Stimulated activated CD8-positive, alpha-beta memory T cell treated with anti-CD3 and anti-CD28 coated beads, Interleukin-7, amount 100 ng/mL, for 4 hours (primary cell): ENCODE results near the gene HSD17B10.
"Not testable (repeated sequence)": the region's sequence is repeated elsewhere in the genome, so short reads cannot be mapped to it uniquely, and the experiment has no call there.

Experiments
- DNase-seq, 2 donors: peaks; one replicate each; pipeline ENCODE4 v3.0.0-alpha.2; 2020; ENCODE audit warnings: low read depth in 2 of 2

The HSD17B10 gene

DNA sequence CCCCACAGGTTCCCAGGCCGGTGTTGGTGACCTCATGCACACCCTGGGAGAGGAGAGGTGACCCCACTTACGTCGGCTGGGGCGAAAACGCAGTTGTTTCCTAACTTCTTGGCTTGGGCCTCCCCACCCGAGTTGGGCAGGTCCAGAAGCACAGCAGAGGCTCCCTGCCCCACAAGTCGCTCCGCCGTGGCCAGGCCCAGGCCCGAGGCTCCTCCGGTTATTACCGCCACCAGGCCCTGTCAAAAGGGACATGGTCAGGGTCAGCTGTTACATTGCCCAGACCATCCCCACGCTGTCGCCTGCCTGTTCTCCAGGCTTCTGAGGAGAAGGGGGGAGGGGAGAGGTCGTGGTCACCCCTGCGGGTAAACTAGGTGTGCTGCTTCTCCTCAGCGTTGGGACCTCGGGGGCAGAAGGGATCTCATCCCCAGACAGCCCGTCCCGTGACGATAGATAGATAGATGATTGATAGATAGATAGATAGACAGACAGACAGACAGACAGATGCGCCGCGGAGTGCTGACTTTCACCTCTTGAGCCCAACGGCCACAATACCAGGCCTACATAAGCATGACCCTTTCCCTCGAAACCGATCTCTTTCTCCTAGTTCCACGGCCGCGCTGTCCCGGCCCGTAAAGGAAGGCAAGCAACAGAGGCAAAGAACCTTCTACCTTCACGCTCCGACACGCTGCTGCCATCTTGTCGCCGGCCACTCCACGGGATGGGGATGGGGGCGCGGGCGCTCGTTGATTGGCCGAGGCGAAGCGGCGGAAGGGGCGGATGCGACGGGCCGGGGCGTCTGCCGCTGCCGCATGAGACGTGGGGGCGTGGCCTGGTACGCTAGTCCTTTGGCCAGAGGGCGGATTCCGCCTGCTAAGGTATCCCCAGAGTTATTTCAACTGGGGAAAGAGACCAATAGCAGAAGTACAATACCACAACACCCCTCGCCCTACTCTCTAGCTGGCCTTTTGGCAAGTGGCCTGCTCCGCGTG lies at the start of gene HSD17B10:
TSS of gene HSD17B10 (minus strand) at position 720 of the 989 bp plus-strand sequence. CDS start at position 695, 25 bp downstream.
- peak; percentile 66 to 84 for DNase-seq

DNA sequence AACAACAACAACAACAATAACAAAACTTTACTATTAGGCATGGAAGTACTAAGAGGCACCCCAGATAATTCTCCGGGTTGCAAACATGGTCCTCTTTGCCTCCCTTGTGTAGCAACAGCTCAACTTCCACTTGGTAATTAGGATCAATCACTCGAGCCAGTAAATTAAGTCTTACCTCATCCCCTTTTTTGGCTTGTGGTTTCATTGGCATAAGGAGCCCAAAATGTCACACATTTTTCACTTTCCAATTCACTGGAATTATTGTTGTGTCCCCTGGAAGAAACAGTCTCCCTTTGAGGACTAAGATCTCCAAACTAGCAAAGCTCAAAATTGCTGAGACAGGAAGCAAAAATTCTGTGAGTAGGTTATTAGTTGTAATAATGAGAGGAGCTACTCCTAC lies 49.2 kb upstream of the HSD17B10 start:
- no peak for DNase-seq

DNA sequence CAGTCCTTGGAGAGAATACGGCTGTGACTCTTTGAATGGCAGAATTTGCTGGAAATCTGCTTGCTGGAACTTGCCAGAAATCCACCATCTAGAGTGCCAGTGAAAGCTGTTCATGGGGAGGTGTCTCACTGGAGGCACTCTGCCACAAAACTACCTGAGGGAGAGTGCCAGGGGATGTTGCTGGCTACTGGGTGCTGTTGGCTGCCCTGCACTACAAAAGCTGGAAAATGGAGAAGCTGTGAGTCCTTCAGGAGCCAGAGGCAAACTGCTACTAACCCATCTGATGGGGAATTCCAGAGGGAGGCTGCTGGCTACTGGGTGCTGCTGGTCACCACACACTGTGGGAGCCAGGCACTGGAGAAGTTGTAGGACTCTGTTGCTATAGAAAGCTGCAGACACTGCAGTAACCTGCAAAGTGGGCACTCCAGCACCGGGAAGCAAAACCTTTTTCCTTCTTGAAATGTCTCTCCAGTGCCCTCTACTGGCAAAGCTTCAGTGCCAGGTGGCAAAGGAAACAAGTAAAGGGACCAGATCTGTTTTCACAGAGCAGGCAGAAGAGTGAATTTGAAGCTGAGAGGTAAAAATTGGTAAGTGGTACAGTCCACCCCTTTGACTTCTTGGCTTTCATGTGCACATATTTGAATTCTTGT lies 47.8 kb upstream of the HSD17B10 start:
- peak; percentile 16 to 27 for DNase-seq

DNA sequence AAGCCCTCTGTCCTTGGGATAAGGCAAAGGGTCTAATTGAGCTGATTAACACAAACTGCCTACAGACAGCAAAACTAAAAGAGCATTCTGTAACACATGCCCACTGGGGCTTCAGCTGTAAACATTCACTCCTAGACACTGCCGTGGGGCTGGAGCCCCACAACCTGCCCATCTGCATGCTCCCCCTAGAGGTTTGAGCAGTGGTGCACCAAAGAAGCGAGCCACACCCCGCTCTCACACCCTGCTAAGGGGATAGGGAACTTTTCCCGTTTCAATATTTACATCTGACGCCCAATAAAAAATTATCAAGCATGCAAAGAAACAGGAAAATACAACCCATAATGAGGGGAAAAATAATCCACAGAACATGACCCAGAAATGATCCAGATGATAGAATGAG lies 46.9 kb upstream of the HSD17B10 start:
- no peak for DNase-seq

DNA sequence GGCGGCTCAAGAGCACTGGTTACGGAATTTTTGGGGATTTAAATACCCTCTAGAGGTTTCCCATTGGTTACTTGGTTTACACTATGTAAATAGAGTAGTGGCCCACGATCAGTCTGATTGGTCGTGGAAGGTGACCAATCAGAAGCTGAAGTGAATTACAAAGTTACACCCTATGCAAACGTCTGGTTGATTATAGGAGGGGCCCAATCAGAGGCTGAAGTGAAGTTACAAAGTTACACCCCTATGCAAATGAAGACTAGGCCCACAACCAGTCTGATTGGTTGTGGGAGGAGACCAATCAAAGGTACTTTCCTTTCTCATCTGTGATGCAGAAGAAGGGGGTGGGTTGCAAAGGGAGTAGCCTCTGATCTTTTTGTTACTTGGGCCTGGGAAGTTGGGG lies 45.1 kb upstream of the HSD17B10 start:
- no peak for DNase-seq

DNA sequence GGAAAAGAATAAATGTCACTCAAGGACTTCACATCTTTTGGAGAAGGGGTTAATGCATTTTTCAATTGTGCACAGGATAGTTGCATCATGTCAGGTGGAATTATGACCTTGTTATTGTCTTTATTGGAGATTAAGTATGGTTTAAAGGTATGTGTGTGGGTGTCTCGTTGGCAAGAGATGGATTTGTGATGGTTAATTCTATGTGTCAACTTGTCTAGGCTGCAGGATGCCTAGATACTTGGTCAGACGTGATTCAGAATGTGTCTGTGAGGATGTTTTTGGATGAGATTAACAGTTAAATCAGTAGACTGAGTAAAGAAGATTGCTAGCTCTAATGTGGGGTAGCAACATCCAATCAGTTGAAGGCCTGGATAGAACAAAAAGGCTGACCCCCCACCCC lies 42.2 kb upstream of the HSD17B10 start:
- DNase-seq = no peak

DNA sequence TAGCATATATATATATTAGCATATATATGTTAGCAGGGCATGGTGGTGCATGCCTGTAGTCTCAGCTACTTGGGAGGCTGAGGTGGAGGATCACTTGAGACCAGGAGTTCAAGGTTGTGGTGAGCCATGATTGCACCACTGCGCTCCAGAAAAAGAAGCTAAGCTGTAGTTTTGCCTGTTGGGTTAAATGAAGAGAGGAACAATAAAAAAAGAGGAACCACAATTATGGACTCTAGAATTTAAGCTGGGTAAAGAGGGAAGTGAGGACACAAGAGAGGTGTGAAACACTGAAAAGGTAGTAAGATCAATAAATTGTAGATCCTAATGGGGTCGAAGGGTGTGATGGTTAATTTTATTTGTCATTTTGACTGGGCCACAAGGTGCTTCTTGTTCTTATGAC lies 40.5 kb upstream of the HSD17B10 start:
- no peak for DNase-seq

DNA sequence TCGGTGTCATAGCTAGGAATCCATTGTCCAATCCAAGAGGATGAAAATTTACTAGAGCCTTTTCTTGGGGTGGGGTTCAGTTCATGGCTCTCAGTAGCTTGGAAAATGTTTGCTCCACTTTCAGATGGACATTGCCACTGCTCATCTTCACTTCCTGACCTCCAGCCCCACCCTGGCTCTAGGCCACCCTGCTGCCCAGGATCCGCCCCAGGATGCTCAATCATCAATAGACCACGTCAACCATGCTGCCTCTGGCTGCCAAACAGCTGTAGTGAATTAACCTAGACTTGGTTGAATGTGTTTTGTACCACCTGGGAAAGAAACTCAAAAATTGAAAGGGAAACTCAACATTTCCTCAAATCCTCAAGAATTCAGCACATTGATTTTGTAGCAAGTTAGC lies 37.2 kb upstream of the HSD17B10 start:
- DNase-seq = no peak

DNA sequence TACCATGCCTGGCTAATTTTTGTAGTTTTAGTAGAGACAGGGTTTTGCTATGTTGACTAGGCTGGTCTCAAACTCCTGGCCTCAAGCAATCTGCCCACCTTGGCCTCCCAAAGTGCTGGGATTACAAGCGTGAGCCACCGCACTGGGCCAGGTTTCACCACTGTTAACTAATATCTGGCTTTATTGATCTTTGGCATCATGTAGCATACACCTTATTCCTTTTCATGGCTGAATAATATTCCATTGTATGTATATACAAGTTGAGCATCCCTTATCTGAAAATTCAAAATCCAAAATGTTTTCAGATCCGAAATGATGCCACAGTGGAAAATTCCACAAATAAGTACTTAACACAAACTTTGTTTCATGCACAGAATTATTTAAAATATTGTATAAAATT lies 34.5 kb upstream of the HSD17B10 start:
- DNase-seq = not testable (repeated sequence)

DNA sequence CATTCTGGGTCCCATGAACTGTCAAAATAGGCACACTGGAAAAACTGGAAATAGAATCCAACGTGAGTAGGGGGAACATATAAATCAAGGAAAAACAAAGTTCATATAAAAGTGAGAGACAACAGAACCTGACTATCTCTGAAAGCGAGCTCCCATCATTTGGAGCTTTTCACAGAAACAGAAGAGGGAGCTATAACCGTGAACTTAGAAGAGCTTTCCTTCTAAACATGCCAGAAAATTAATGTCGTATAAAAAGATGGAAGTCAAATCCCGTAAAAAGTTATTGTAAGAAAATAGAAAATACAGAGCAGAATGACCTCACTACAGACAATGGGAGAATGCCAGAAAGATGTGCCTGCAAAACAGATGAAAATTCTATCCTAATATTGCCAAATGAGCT lies 23.9 kb upstream of the HSD17B10 start:
- no peak for DNase-seq

DNA sequence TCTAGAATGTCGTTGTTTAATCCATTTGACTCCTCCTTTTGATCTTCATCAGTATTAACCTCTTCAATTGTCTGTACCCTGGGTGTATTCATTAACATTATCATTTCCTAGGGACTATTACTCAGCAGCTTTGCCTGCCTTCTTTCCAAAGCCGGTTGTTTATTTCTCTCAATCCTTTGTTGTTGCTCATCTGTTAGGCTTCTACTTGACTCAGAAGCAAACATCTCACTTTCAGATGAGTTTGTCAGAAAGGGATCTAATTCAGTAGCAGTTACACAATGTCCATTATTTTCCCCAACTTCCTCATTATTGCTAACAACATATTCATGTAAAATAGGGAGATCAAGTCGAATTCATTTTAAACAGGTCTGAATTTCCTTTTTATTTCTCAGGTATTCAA lies 22.1 kb upstream of the HSD17B10 start:
- DNase-seq = no peak

DNA sequence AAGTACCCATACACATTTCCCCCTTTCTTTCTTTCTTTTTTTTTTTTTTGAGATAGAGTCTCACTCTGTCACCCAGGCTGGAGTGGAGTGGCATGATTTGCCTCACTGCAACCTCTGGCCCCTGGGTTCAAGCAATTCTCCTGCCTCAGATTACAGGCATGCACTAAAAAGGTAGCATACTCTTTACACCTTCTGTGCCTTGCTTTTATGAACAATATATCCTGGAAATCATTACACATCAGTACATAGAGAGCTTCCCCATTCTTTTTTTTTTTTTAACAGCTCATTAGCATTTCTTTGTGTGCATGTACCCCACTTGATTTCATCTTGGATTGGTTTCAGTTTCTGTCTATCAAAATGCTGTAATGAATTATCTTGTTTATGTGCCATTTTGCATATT lies 18.6 kb upstream of the HSD17B10 start:
- DNase-seq = no peak

DNA sequence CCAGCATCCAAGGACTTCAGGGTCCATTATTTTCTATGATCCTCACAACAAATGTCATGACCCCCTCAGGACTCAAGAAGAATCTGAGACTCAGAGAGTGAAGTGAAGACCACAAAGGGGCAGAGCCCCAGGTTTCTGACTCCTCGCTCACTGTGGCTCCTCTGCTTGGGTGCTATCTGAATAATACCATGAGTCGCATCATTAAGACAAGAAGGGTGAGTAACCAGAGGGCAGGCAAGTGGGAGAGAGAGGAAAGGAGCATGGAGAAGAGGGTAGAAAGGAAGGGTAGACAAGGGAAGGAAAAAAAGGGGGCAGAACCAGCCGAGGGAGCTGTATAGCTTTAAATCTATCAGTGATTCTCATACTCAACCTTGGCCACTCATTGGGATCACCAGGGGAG lies 15.5 kb upstream of the HSD17B10 start:
- DNase-seq = no peak

DNA sequence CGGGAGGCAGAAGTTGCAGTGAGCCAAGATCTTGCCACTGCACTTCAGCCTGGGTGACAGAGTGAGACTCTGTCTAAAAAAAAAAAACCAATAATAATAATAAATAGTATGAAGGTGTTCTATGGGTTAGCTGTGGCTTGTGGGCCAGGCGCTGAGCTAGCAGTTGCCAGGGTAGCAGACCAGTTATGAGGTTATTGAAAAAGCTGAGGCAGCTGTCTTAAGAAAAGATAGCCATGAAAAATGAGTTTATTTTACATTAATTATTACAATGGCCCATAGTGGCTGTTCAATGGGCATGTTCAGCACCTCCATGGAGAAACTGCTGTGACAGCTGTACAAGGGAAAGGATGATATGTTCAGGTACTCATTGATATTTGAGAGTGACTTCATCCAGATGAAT lies 13.3 kb upstream of the HSD17B10 start:
- no peak for DNase-seq

DNA sequence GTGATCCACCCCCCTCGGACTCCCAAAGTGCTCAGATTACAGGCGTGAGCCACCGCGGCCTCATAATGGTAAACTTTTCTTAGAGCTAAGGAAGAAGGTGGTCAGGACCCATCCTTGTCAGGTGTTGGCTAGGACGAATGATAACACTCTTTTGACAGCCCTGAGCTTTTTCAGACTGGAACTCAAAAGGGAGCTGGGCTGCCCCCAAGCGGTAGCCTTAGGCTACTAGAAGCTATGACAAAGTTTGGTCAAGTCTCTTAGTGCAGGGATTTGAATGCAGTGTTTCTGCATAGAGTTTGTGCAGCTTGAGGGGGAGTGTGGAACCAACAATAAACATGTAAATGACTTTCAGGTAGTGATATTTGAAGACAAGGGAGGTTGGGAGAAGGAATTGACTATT lies 11.8 kb upstream of the HSD17B10 start:
- no peak for DNase-seq

DNA sequence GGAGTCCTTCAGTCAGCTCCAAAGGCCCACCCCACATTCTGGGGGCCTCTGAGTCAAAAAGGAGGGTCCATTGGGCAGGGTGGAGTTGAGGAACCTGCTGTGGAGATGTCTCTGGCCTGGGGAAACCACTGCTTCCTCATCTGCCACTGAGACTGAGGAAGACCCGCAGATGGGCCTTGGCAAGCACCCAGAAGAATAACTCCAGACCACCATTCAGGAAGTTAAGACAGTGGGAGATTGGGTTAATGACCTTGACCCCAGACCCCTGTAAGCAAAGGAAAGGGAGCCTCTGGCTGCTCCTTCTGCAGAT lies 8.1 kb upstream of the HSD17B10 start:
- DNase-seq = no peak

DNA sequence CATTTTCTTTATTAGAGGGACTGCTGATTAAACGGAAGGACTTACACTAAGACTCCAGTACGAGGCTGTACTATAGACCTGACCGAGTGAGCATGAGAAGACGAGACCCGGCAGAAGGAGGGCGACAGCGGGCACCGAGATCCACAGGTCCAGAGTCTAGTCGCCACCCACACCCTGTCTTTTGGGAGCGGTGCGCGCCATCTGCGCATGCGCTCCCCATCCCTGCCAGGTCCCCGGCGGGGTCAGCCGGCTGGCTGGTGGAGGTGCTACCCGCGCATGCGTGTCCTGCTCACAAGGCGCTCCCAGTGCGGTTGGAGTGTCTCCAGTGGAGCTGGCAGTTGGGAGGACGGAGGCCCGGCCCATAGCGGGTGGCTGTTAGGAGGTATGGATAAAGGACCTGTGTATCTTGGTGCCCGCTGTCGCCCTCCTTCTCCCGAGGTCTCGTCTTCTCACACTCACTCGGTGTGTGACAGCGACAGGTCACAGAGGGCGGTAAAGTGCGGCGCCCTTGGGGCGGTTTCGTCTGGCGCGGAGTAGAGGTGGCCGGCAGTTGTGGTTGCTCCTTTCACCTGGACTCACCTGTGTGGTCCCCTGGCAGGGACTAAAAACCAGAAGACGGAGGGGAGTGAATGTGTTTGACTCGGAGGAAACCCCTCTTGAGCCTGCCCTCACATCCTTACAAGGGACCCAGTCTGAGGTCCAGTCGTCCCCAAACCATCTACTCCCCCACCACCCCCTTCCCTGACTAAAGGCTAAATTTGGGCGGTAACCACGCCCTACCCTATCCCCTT lies 7.6 kb upstream of the HSD17B10 start:
- peak; percentile 36 to 64 for DNase-seq

DNA sequence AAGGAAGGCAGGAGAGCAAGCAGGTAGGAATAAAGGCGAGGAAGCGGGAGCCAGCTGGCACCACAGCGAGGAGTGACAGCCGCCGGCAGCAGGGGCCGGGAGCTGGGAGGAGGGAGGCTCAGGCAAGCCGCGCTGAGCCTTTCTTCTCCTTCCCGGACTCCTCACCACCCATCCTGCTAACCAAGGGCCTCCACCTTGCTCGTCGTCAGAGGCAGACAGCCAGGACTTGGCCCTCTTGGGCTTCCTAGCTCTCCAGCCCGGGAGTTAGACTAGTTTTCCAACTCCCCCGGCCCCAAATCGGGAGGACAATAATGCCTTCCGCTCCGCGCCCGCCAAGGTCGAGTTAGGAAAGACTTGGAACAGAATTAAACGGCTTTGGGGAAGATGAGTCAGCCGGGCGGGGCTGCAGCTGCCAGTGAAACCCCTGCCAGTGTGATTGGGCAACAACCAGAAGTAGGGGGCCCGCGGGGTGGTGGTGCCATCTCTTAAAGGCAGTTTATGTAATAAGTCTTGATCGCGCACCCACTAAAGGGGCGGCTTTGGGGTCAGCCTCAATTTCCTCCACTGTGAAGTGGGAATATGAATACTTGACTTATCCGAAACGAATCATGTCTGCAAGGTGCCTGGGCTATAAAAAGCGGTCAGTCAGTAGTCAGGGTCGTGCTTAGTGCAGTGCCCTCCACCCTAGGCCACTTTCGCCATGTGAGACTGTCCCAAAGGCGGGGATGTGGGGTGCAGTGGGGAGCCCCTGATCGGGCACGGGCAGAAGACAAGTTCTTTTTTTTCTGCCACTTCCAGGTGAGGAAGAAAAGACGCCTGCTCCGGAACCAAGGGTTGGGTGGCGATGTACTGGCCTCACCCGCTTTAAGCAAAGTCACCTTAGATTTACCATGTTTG lies 6.7 kb upstream of the HSD17B10 start:
- DNase-seq = no peak

DNA sequence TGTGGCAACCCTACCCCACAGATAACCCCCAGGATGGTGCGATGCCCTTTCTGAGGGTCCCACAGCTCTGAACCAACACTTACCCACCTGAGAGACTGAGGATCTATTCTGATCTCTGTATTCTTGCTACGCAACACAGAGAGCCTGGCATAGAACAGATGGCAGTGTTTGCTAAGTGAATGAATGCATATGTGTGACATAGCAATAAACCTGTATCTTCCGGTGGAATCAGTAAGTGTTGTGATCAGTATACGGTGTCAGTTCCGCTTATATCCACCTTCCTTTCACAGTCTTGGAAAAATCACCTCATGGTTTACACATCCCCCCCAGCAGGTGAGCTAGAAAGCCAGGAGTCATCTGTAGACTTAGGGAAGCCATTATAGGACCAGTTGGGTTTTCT lies 5.9 kb upstream of the HSD17B10 start:
- DNase-seq = no peak

DNA sequence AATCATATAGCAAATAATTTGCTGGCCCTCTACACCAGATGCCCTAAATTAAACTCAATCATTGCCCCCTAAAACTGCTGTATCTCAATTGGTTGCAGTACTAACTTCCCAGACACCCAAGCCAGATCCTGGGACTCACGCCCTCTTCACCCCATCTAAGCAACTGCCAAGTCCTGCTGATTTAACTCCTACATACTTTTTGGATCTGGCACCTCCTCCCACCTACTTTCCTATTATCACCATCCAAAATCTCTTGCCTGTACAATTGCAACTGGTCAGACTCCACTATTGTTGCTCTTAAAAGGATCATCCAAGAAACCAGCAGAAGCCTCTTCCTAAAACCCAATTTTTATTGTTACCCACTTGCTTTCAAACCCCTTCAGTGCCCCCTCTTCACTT lies 4.7 kb upstream of the HSD17B10 start:
- DNase-seq = no peak

DNA sequence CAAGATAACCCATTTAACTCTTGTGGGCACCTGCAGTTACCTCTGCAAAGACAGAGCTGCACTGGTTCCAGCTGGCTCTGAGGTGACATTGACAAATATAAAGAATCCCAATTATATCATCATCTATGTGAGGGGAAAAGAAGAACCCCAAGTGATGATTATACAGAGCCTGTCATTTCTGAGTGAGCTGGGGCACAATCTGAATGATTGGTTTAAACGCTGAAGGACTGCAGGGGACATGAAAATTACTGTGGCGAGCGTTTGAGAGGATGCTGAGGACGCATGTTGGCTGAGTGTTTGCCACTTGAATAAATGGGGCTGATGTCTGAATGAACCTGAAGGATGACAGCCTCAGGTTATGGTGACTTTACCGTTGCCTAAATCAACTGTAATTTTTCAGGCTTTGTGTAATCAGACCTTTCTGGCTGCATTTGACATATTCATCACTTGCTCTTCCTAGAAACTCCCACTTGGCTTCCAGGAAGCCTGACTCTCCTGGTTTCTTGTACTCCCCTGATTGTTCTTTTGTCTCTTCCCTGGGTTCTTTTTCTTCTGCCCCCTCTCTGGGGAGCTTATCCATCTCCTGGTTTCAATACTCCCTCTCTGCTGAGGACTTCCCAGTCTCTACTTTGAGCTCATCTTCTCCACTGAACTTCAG lies 4.1 kb upstream of the HSD17B10 start:
- no peak for DNase-seq
